GM19468 (cell line): Measurements from ENCODE around the gene SEMA3E.
A peak's percentile ranks its signal among the peaks of the same experiment; 100 is the strongest.
"Not testable (repeated sequence)": the region's sequence is repeated elsewhere in the genome, so short reads cannot be mapped to it uniquely, and the experiment has no call there.

Source experiments
- ATAC-seq: cut with Tn5 transposase; IDR thresholded peaks from one replicate; pipeline ENCODE4 v1.9.1; 2021; ENCODE audit warnings: mild to moderate bottlenecking, moderate library complexity, moderate number of reproducible peaks; ENCODE audit not compliant: unreplicated experiment; ENCODE audit errors: extremely low read depth

SEMA3E gene

GRCh38 chr7:83562960-83563359 is 86.0 kb downstream of the SEMA3E start:
- no peak for ATAC-seq

GRCh38 chr7:83562289-83562688 is 86.7 kb downstream of the SEMA3E start:
- no peak for ATAC-seq

- no peak for ATAC-seq
These were observed 89.1 kb downstream of the SEMA3E start for GRCh38 chr7:83559887-83560286.

- not testable (repeated sequence) for ATAC-seq
These were observed 96.4 kb downstream of the SEMA3E start for GRCh38 chr7:83552556-83552955.

GRCh38 chr7:83550100-83550499 is 98.8 kb downstream of the SEMA3E start:
- no peak for ATAC-seq

GRCh38 chr7:83548250-83548649 is 100.7 kb downstream of the SEMA3E start:
- no peak for ATAC-seq

- peak; percentile 98 for ATAC-seq
These were observed 101.4 kb downstream of the SEMA3E start for GRCh38 chr7:83547526-83547925.

GRCh38 chr7:83546586-83546985 is 102.4 kb downstream of the SEMA3E start:
- no peak for ATAC-seq

- no peak for ATAC-seq
These were observed 107.6 kb downstream of the SEMA3E start for GRCh38 chr7:83541187-83541960.

GRCh38 chr7:83534488-83534887 is 114.5 kb downstream of the SEMA3E start:
- ATAC-seq: no peak

- no peak for ATAC-seq
These were observed 116.7 kb downstream of the SEMA3E start for GRCh38 chr7:83532219-83532618.

GRCh38 chr7:83531766-83532165 is 117.2 kb downstream of the SEMA3E start:
- ATAC-seq: no peak

- ATAC-seq: no peak
These were observed 120.0 kb downstream of the SEMA3E start for GRCh38 chr7:83528925-83529423.

GRCh38 chr7:83524277-83525075 is 124.5 kb downstream of the SEMA3E start:
- no peak for ATAC-seq

GRCh38 chr7:83520726-83521125 is 128.2 kb downstream of the SEMA3E start:
- ATAC-seq: no peak

GRCh38 chr7:83519240-83519639 is 129.7 kb downstream of the SEMA3E start:
- ATAC-seq: no peak

GRCh38 chr7:83517035-83517700 is 131.8 kb downstream of the SEMA3E start:
- ATAC-seq: no peak

GRCh38 chr7:83514977-83515376 is 134.0 kb downstream of the SEMA3E start:
- ATAC-seq: no peak

- ATAC-seq: no peak
These were observed 139.5 kb downstream of the SEMA3E start for GRCh38 chr7:83509255-83510021.

- ATAC-seq: no peak
These were observed 144.6 kb downstream of the SEMA3E start for GRCh38 chr7:83504330-83504729.
